Fibroblast of lung (primary cell): ENCODE results near the gene PCDHA2.

Source experiments
- CTCF ChIP-seq, 2 donors: IDR thresholded peaks in 1 of 2; conservative IDR thresholded peaks in 1 of 2; 1 replicate in 1 of 2; 2 replicates in 1 of 2; pipeline ENCODE4 v1.5.1; 2011 to 2012; ENCODE audit warnings: low read length in 2 of 2, control low read depth in 1 of 2, inconsistent platforms in 1 of 2, low read depth in 1 of 2, mild to moderate bottlenecking in 1 of 2
- EZH2 ChIP-seq: IDR thresholded peaks from 2 replicates; pipeline ENCODE4 v1.5.1; 2012; ENCODE audit warnings: low read length, control low read depth, mild to moderate bottlenecking; ENCODE audit errors: missing control alignments

DNA sequence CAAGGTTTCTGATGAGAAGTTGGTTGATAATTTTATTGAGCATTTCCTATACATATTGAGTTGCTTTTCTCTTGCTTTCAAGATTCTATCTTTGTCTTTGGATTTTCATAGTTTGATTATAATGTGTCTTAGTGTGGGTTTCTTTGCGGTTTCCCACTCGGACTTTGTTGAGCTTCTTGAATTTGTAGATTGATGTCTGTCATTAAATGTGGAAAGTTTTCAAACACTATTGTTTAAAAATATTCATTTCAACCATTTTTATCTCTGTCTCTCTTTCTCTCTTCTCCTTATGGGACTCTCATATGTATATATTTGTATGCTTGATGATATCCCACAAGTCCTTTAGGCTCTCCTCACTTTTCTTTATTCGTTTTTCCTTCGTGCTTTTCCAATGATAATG is 27.2 kb upstream of the PCDHA2 start:
- no peak for TF ChIP-seq CTCF (conservative IDR thresholded peaks at IDR 0.05 in 1 of 2, IDR thresholded peaks at IDR 0.05 in 1 of 2; ENCODE audit: low read depth in 1 of 2, low read length in 2 of 2)
- TF ChIP-seq EZH2, result no peak
